T-helper 2 cell treated with Interferon-gamma antibody and Interleukin-4, amounts not matched to agents 100 ng/mL and 5 ng/mL, for 36 hours (primary cell): ENCODE results near the gene RUNX2. TPM values are rescaled to one million over a fixed set of nuclear protein-coding genes. Genes with fewer than 3 reads are reported as not detected.
"Not testable (repeated sequence)": the region's sequence is repeated elsewhere in the genome, so short reads cannot be mapped to it uniquely, and the experiment has no call there.

ENCODE experiments used
- intact Hi-C: fragments of 100-400 bp; cut with micrococcal nuclease; formaldehyde crosslinking; loops from one replicate; pipeline ENCODE4 v1.15.1; 2023
- total RNA-seq: library from RNA; stranded (reverse); gene quantifications from 2 replicates; pipeline ENCODE4 v1.2.3, GENCODE V29; 2022

The RUNX2 gene
- total RNA-seq, 1 donor from 2014 or later: 34.7 TPM

- intact Hi-C loops: no loop called here
Observed at GRCh38 chr6:45448417-45449389, 120.6 kb downstream of the RUNX2 start.

GRCh38 chr6:45450132-45450531, 122.0 kb downstream of the RUNX2 start:
- intact Hi-C loops: loop anchor here (5.0 kb wide), 1 partner anchor 47 kb away; no protein-coding TSS in a partner anchor

GRCh38 chr6:45450831-45451230, 122.7 kb downstream of the RUNX2 start:
- intact Hi-C loops: loop anchor here (5.0 kb wide), 1 partner anchor 46 kb away; no protein-coding TSS in a partner anchor

GRCh38 chr6:45454008-45454911, 126.1 kb downstream of the RUNX2 start:
- intact Hi-C loops: loop anchor here (5.0 kb wide), 1 partner anchor 43 kb away; no protein-coding TSS in a partner anchor

- intact Hi-C loops: no loop called here
Observed at GRCh38 chr6:45455408-45455807, 127.3 kb downstream of the RUNX2 start.

- intact Hi-C loops: no loop called here
Observed at GRCh38 chr6:45457141-45457540, 129.0 kb downstream of the RUNX2 start.

DNA sequence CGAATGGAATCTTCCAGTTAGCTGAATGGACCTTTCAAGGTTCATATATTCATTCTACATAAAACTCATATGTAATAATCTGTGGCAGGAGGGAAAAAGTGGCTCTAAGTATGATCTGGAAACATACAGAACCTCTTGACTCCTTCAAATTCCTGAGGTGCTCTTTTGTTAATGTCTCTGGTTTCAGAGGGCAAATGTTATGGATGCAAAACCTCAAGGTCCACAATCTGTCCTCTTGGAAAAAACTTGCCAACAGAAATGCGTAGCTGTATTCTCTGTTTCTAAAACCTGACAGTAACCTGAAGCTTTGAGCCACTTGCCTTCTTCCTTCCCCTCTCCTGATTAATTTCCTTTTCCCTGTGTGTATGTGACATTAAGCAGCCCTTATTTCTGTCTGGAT, 130.5 kb downstream of the RUNX2 start:
- intact Hi-C loops: no loop called here

DNA sequence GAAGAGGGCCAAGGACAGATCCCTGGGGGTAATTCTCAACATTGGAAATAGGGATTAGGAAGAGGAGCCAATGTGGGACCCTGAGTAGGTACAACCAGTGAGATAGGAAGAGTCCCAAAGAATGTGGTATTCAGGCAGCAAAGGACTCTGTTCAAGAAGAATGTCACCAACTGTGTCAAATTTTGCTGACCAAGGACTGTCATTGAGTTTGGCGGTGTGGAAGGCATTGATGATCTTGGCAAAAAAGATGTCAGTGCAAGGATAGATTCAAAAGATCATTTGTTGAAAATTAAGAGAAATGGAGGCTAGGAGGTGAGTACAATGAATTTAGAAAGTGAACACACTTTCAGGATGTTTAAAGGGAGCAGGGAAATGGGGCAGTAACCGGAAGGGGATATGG, 132.0 kb downstream of the RUNX2 start:
- intact Hi-C loops: no loop called here

DNA sequence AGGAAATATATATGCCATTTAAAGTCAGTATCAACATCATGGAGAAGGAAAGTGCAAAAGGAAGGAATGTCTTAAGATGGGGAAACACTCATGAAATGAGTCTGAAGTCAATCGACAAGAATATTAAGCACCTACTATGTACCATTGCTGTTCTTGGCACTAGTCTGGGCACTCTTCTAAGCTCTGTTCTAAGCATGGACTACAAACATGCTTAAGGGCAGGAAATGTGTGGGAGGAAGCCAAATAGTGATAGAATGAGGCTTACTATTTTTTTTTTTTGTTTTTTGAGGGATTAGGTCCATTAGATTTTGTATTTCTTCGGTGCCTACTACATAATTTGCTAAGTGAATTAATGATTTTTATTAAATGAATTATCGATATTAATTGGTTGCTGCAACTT, 133.4 kb downstream of the RUNX2 start:
- intact Hi-C loops: no loop called here

DNA sequence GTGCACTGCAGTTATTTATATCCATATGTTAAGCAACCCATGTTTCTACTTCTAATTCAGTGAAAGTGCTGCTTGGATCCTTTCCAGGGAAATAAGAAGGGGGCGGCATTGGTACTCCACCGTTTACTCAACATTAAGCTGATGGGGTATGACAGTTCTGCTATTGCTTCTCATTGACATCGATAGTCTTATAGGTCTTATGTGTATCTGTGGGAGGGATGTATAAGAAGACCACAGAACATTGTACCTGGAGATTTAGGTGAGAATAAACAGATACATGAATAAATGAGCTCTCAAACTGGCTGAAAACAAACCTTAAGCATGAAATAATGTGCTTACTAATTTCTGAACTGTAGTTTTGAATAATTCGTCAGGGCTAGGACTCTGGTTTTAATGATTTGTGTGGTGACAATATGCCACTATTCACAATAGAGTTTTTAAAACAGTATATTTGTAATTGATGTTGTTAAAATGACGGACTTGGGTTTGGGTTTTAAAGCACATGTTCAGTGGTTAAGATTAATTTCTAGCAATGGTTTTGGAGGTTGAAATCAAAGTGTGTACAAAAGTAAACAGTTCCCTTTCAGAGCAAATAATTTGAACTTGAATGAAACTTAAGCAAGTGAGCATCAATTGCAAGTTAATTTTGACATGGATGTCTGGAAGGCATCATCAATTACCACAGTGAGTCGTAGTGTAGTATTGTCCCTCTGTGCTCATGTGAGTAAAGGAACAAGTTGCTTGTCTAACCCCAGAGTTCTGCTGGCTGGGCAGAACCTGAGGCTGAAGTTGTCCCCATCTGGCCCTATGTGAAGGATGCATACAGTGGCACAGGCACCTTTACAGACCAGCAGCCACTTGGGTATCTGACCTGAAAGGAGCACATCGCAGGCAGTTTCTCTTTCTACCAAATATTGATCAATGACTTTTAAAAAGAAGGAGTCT, 134.3 kb downstream of the RUNX2 start:
- intact Hi-C loops: loop anchor here (2.0 kb wide), 1 partner anchor 14 kb away; no protein-coding TSS in a partner anchor

- intact Hi-C loops: no loop called here
Observed at GRCh38 chr6:45464685-45465084, 136.6 kb downstream of the RUNX2 start.

DNA sequence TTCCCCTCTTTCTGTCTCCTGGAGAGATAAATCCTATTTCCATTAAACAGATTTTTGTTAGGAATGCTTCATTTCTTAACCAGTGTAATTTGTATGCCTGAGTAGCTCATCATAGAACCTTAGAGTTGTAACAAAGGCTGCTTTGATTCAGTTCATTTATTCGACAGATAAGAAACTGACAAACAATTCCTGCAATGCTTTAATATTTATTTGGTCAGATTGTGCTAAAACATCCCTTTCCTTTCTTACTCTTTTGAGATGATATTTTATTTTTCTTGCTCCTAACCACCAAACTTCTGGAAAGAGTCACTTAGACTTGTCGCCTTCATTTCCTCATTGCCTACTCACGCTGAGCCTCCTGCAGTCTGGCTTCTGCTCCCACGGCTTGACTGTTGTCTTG, 138.6 kb downstream of the RUNX2 start:
- intact Hi-C loops: no loop called here

DNA sequence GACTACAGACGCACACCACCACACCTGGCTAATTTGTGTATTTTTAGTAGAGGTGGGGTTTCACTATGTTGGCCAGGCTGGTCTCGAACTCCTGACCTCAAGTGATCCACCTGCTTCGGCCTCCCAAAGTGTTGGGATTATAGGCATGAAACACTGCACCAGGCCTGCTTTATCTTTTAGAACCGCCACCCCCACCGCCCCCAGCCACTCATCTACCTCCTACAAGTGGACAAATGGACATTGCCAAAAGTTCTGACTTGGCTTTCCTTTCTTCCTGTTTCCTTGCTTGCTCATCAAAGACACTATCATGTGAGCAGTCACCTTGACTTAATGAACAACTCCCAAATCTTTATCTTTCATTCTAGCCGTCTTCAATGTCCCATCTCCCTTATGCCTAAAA, 139.3 kb downstream of the RUNX2 start:
- intact Hi-C loops: not testable (repeated sequence)

DNA sequence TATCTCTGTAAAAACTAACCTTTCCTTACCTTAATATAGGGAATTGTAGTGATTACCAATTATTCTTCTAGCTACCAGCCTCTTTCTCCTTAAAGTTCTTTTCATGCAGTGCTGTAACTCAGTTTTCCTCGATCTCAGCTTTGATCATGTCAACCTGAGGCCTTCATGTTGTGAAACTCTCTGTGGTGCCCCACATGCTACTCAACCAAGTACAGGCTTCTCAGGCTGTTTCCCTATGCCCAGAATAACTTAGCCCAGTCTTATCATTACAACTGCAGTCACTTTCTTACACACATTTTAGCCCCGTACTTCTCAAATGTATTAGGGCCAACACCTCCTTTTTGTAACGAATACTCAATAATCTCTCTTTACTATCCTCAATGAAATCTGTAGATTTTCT, 139.7 kb downstream of the RUNX2 start:
- intact Hi-C loops: no loop called here

DNA sequence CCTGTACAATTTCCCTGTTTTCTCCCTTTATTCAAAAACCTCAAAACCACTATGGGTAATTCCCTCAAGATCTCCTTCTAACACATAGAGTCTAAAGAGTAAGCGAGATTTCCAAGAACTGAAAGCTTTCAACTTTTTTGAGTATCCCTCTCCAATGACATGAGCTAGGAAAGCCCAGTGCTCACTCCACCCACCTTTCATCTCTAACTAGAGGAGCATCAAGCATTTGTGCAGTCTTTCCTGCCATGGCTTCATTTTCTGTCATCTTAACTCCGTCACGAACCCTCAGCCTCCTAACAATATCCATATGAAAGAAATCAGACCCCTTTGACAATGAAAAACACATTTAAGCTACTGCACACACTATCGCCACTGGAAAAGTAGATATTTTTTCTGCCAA, 141.5 kb downstream of the RUNX2 start:
- intact Hi-C loops: no loop called here

DNA sequence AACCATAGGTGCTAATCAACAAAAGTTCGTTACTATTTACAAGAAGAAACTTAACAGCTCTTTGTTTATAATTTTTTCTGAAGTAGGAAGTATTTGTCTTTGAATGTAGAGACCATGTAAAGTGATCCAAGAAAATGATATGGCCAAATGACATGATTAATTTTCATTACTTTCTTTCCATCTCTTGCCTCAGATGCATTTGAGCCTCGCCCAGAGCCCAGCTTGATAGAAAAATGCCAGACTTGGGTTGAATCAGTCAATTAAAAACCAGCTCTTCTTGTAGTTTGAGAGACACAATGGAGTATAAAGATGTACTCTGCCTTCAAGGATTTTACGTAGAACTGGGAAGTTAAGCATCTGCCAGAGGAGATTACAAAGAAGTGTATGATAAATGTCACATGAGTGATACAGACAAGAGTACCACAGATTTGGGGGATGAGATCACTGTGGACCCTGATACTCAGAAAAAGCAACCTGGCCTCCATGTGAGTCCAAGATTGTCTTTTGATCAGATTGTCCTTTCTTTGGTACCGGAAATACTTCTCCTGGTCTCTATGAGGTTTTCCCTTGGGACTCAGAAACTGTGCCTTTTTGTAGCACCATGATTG, 142.1 kb downstream of the RUNX2 start:
- intact Hi-C loops: no loop called here

GRCh38 chr6:45472382-45472781, 144.3 kb downstream of the RUNX2 start:
- intact Hi-C loops: no loop called here

DNA sequence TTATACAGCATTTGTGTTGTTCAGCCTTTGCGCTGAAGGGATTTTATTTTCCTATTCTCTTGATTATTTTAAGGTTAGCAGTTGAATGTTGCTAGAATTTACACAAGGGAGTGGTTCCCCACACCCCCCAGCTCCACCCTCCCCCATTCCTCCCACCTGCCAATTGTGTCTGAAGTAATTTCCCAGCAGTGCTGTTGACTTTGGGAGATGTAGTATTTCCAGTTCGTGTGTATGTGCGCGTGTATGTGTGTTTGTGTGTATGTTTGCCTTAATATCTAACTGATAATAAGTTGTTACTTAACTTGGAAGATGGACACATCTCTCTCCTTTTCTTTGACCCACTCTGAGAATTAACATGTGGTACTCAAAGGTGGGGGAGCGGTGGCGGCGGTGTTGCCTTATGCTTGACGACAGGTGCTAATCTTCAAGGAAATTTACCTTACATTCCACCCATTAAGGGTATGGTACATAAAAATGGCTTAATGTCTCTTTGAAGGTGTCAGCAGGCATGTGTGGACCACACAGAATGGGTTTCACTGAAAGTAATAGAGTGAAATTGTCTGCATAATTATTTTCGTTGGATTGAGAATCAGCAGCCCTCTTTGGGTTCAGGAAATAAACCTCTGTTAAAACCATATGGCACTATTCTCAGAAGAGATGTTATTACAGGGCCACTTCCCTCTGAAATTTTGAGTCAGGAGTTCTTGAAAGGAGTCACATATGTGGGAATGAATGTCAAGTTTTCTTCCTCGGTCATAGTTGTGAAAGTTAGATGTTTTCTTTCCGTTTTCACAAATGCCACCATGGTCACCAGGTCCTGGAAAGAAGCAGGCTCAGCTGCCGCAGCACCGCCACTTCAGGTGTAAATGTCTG, 145.2 kb downstream of the RUNX2 start:
- intact Hi-C loops: no loop called here

GRCh38 chr6:45474376-45474775, 146.2 kb downstream of the RUNX2 start:
- intact Hi-C loops: no loop called here
